Aorta (tissue), 5 donors: ENCODE measurements around the gene PGA3. TPM values are rescaled to one million over a fixed set of nuclear protein-coding genes. Genes with fewer than 3 reads are reported as not detected.

Source experiments
- ATAC-seq: fragments of 200-7000 bp; cut with Tn5 transposase; one replicate; pipeline ENCODE4 v1.9.1; 2022; ENCODE audit warnings: moderate library complexity; ENCODE audit not compliant: low FRiP score
- DNase-seq, 2 donors: peaks; one replicate each; pipeline ENCODE4 v3.0.0-alpha.2; 2020
- H3K27ac ChIP-seq, 2 donors: one replicate each; pipeline ENCODE4 v1.5.1; 2013; ENCODE audit warnings: low read length in 2 of 2, mild to moderate bottlenecking in 2 of 2, moderate library complexity in 2 of 2, control low read depth in 1 of 2, inconsistent platforms in 1 of 2, low read depth in 1 of 2
- H3K27me3 ChIP-seq, 2 donors: one replicate each; pipeline ENCODE4 v1.6.1; 2013; ENCODE audit warnings: control low read depth in 1 of 2, low read length in 1 of 2, mild to moderate bottlenecking in 1 of 2, moderate library complexity in 1 of 2; ENCODE audit not compliant: insufficient read depth in 2 of 2, control insufficient read depth in 1 of 2
- H3K36me3 ChIP-seq, 2 donors: one replicate each; pipeline ENCODE4 v1.6.1; 2013; ENCODE audit warnings: control low read depth in 1 of 2, low read length in 1 of 2, mild to moderate bottlenecking in 1 of 2; ENCODE audit not compliant: insufficient read depth in 2 of 2, control insufficient read depth in 1 of 2
- H3K4me1 ChIP-seq, 2 donors: one replicate each; pipeline ENCODE4 v1.6.1; 2013; ENCODE audit warnings: low read length in 2 of 2, control low read depth in 1 of 2, mild to moderate bottlenecking in 1 of 2, moderate library complexity in 1 of 2; ENCODE audit not compliant: insufficient read depth in 2 of 2, control insufficient read depth in 1 of 2
- H3K4me3 ChIP-seq, 2 donors: one replicate each; pipeline ENCODE4 v1.5.1; 2013; ENCODE audit warnings: low read length in 2 of 2, control low read depth in 1 of 2, mild to moderate bottlenecking in 1 of 2
- H3K9me3 ChIP-seq: one replicate; pipeline ENCODE4 v1.6.1; 2013; ENCODE audit warnings: mild to moderate bottlenecking, low read length; ENCODE audit not compliant: control insufficient read depth
- WGBS, 2 donors: extraction: QIAGEN DNeasy Blood & Tissue Kit; methylation state at CpG; one replicate each; pipeline ENCODE4 v1.1.7; 2013; 5-methylcytosine and 5-hydroxymethylcytosine counted together
- intact Hi-C, 2 donors: fragments of 100-400 bp; cut with DNase I; formaldehyde crosslinking; loops; one replicate each; pipeline versions ENCODE4 v1.14.2 to v1.15.0; 2022
- polyA plus RNA-seq, 2 donors: library from polyadenylated mRNA; stranded (reverse); fragments of 200-250 nt; gene quantifications; one replicate each; pipeline ENCODE4 v1.2.3, GENCODE V29; 2013
- total RNA-seq, 2 donors: library from RNA; stranded (reverse); fragmentation: NEBNext Ultra II Directional; extraction: Animal tissue kit (Norgen Biotek cat#: 25700); gene quantifications; one replicate each; pipeline ENCODE4 v1.2.1, GENCODE V29; 2021
- donor health status: healthy with polysubstance abuse.
- donor health status: Bipolar disorder and iron deficiency.
- donor health status: DM: no; HTN: no; CAD: no.
- donor health status: DM: no; HTN: no; CAD: no.
- donor health status: DM: yes; HTN: yes; CAD: no.

PGA3 gene
- total and polyA plus RNA-seq, 4 donors, result 1.8 to 9.5 (median 2.5) TPM; not detected in 1

GRCh38 chr11:61160487-61161189 is 42.7 kb upstream of the PGA3 start:
- DNase-seq, result no peak
- Histone ChIP-seq H3K4me3 (peak overlapping the region; percentile 65 to 74), H3K27me3 (no peaks in the 10 kb centered on the region), H3K36me3 (no peaks in the 10 kb centered on the region), H3K27ac (peak overlapping the region; percentile 62 to 79), H3K4me1 (peaks cover 0 to 6% of the 10 kb centered on the region in 2 donors), H3K9me3 (no peaks in the 10 kb centered on the region)
- 13 to 16% methylated on average over 17 to 25 of the region's 25 CpGs for WGBS, 2 donors
- ATAC-seq, result no peak
- intact Hi-C loops, result loop anchor here (5.0 to 10.0 kb wide), 2 partner anchors 246 to 318 kb away; partner anchors contain the start of genes CCDC86 (in 1 of the 2) and TMEM109 (in 1 of the 2)

GRCh38 chr11:61161190-61162091 is 41.9 kb upstream of the PGA3 start, which contains the start of gene VPS37C:
TSS of gene VPS37C (minus strand) at chr11:61161426. CDS start at chr11:61138829, 22,597 bp downstream.
- peak within 1 kb of the TSS; percentile 74 to 79 for H3K27ac ChIP-seq
- WGBS, 2 donors, result 0 to 1% methylated on average over 65 to 85 of the region's 85 CpGs
- DNase-seq (peak; percentile 94 to 97), ATAC-seq (peak; percentile 97)
- H3K4me1 ChIP-seq, result peaks cover 0 to 6% of the 10 kb centered on the region in 2 donors
- H3K36me3 ChIP-seq, result no peaks in the 10 kb centered on the region
- H3K4me3 ChIP-seq, result peak within 1 kb of the TSS; percentile 65 to 74
- H3K9me3 ChIP-seq, result no peaks in the 10 kb centered on the region
- no peaks in the 10 kb centered on the region for H3K27me3 ChIP-seq
- intact Hi-C loops, result loop anchor here (5.0 to 10.0 kb wide), 2 partner anchors 247 to 319 kb away; partner anchors contain the start of genes CCDC86 (in 1 of the 2) and TMEM109 (in 1 of the 2)

DNA sequence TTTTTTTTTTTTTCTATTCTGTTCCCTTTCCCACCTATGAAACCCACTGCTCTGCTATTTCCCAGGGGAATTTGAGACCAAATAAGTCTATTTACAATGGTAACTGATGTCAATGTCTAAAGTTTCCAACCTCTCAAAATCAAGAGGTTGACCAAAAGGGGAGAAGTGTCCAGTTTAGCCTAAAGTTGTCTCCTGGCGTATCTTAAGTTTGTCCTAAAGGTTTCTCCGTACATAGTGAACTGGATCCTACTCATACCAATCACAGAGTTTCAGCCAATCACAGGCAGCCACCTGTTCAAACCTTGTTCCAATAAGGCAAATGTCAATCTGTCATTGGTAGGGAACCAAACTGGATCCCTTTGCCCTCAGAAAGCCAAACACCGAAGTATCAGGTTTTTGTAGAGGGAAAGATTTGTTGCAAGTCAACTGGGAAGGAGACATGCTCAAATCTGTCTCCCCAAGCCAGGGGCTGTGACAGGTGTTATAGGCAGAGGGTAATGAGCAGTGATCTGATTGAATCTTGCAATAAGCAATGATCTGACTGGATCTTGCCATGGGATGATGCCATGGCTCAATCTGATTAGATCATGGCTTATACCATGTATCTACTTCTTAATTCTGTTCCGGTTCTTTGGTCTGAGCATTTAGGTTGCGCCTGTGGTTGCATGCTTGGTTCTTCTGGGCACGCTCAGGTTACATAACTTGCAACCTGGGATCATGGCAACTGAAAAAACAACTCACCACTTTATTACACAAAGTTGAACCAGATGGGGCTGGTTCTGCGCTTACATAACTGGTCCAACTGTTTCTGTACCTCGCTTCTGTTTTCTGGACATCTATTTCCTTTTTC is 41.0 kb upstream of the PGA3 start:
- 67 to 68% methylated on average over 8 of the region's 8 CpGs for WGBS, 2 donors

GRCh38 chr11:61163021-61163420 is 40.3 kb upstream of the PGA3 start:
- Histone ChIP-seq H3K4me3 (no peak overlapping the region), H3K36me3 (no peaks in the 10 kb centered on the region), H3K9me3 (no peaks in the 10 kb centered on the region), H3K27me3 (no peaks in the 10 kb centered on the region), H3K4me1 (peaks cover 0 to 6% of the 10 kb centered on the region in 2 donors), H3K27ac (no peak overlapping the region)
- intact Hi-C loops, result loop anchor here (5.0 to 10.0 kb wide), 2 partner anchors 248 to 321 kb away; partner anchors contain the start of genes CCDC86 (in 1 of the 2) and TMEM109 (in 1 of the 2)
- DNase-seq, result no peak
- no peak for ATAC-seq
- WGBS, 2 donors, result 90 to 92% methylated on average over 4 of the region's 4 CpGs

More for the DNA sequence above, 41.0 kb upstream of the PGA3 start:
- no peaks in the 10 kb centered on the region for H3K9me3 ChIP-seq
- DNase-seq (no peak), ATAC-seq (no peak)
- peak overlapping the region; percentile 56 to 74 for H3K4me3 ChIP-seq
- intact Hi-C loops, result loop anchor here (5.0 to 10.0 kb wide), 2 partner anchors 248 to 320 kb away; partner anchors contain the start of genes CCDC86 (in 1 of the 2) and TMEM109 (in 1 of the 2)
- no peaks in the 10 kb centered on the region for H3K27me3 ChIP-seq
- H3K27ac ChIP-seq, result peak overlapping the region in 1 of 2 donors; percentile 21
- H3K36me3 ChIP-seq, result no peaks in the 10 kb centered on the region
- H3K4me1 ChIP-seq, result peaks cover 0 to 6% of the 10 kb centered on the region in 2 donors

- no peaks in the 10 kb centered on the region for H3K9me3 ChIP-seq
- ATAC-seq (no peak), DNase-seq (peak in 1 of 2 donors; percentile 64)
- no peaks in the 10 kb centered on the region for H3K27me3 ChIP-seq
- peaks cover 0 to 2% of the 10 kb centered on the region in 2 donors for H3K4me1 ChIP-seq
- H3K27ac ChIP-seq, result no peak overlapping the region
- intact Hi-C loops, result loop anchor here (5.0 to 10.0 kb wide), 2 partner anchors 249 to 322 kb away; partner anchors contain the start of genes CCDC86 (in 1 of the 2) and TMEM109 (in 1 of the 2)
- H3K4me3 ChIP-seq, result no peak overlapping the region
- WGBS, 2 donors, result 82 to 84% methylated on average over 13 of the region's 13 CpGs
- no peaks in the 10 kb centered on the region for H3K36me3 ChIP-seq
Measured at GRCh38 chr11:61163714-61164605, 39.4 kb upstream of the PGA3 start.

DNA sequence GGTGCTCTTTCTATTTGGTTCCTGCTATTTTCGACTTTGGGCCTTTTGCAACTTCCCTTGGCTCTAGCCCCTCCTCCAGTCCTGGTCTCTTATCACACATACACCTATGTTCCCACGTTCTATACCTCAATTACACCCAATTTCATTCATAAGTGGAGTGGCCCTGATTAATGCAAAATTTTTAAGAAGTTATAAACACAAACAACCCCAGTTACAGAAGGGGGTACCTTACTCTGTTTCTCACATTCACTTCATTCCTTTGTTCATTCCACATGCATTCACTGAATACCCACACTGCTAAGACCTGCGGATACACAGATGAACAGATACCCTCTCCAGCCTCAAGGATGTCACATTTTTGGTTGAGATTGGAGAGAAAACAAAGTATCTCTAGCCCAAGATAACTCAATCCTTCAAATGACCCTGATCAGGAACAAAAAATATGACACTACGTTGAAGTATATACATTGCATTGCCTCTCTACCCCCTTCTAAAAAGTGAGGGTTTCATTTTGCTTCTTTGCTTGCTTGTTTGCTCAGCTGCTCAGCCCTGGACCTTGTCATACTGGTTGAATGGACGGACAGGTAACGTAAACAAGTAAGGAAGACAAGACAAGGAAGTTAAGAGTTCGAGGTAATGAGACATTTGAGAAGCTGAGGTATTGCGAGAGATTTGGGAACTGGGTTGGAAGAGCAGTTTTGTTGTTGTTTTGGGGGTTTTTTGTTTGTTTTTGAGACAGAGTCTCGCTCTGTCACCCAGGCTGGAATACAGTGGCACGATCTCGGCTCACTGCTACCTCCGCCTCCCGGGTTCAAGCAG is 38.5 kb upstream of the PGA3 start:
- Histone ChIP-seq H3K36me3 (no peaks in the 10 kb centered on the region), H3K9me3 (no peaks in the 10 kb centered on the region), H3K27me3 (no peaks in the 10 kb centered on the region), H3K4me1 (no peaks in the 10 kb centered on the region), H3K4me3 (no peak overlapping the region), H3K27ac (no peak overlapping the region)
- ATAC-seq, result no peak
- WGBS, 2 donors, result 60 to 76% methylated on average over 12 to 13 of the region's 13 CpGs
- DNase-seq, result peak in 1 of 2 donors; percentile 3
- intact Hi-C loops, result loop anchor here (5.0 to 10.0 kb wide), 2 partner anchors 250 to 323 kb away; partner anchors contain the start of genes CCDC86 (in 1 of the 2) and TMEM109 (in 1 of the 2)
